Measurements from ENCODE around the gene LRP4. TPM values are rescaled to one million over a fixed set of nuclear protein-coding genes. Genes with fewer than 3 reads are reported as not detected.

The LRP4 gene
- total and polyA plus RNA-seq, 3 donors from 2014 or later = 4.9 to 8.1 (median 7.8) TPM

GRCh38 chr11:46868912-46869311, 49.4 kb downstream of the LRP4 start:
- 82 to 97% methylated on average over 6 of the region's 6 CpGs for WGBS, 2 donors
- Histone ChIP-seq H3K9me3 (no peaks in the 10 kb centered on the region), H3K4me3 (no peak overlapping the region), H3K4me1 (no peaks in the 10 kb centered on the region), H3K36me3 (ENCODE audit: low read depth, missing control alignments) (no peaks in the 10 kb centered on the region), H3K27me3 (no peaks in the 10 kb centered on the region), H3K27ac (no peak overlapping the region)
- intact Hi-C loops (cut with DNase I; ENCODE audit: low total_unique reads) = no loop called here
- TF ChIP-seq POLR2A (IDR thresholded peaks at IDR 0.05) = no peak
- no peak for TF ChIP-seq CTCF (IDR thresholded peaks at IDR 0.05)
- no peak for DNase-seq

- Histone ChIP-seq H3K4me1 (no peaks in the 10 kb centered on the region), H3K27me3 (no peaks in the 10 kb centered on the region), H3K27ac (no peak overlapping the region), H3K4me3 (no peak overlapping the region), H3K9me3 (no peaks in the 10 kb centered on the region), H3K36me3 (ENCODE audit: low read depth, missing control alignments) (no peaks in the 10 kb centered on the region)
- intact Hi-C loops (cut with DNase I; ENCODE audit: low total_unique reads) = no loop called here
- 26 to 51% methylated on average over 2 of the region's 2 CpGs for WGBS, 2 donors
- DNase-seq = peak; percentile 36
- TF ChIP-seq POLR2A (IDR thresholded peaks at IDR 0.05) = no peak
- no peak for TF ChIP-seq CTCF (IDR thresholded peaks at IDR 0.05)
Measured at GRCh38 chr11:46865340-46865739, 53.0 kb downstream of the LRP4 start.

- Histone ChIP-seq H3K9me3 (no peaks in the 10 kb centered on the region), H3K27ac (no peak overlapping the region), H3K4me3 (no peak overlapping the region), H3K4me1 (peaks cover 1% of the 10 kb centered on the region), H3K36me3 (ENCODE audit: low read depth, missing control alignments) (no peaks in the 10 kb centered on the region), H3K27me3 (no peaks in the 10 kb centered on the region)
- 56 to 57% methylated on average over 4 of the region's 4 CpGs for WGBS, 2 donors
- intact Hi-C loops (cut with DNase I; ENCODE audit: low total_unique reads) = no loop called here
- DNase-seq = no peak
- no peak for TF ChIP-seq CTCF (IDR thresholded peaks at IDR 0.05)
- no peak for TF ChIP-seq POLR2A (IDR thresholded peaks at IDR 0.05)
Measured at GRCh38 chr11:46860218-46860617, 58.1 kb downstream of the LRP4 start.

- no peak for TF ChIP-seq POLR2A (IDR thresholded peaks at IDR 0.05)
- no peak for TF ChIP-seq CTCF (IDR thresholded peaks at IDR 0.05)
- 80 to 89% methylated on average over 10 to 12 of the region's 12 CpGs for WGBS, 2 donors
- Histone ChIP-seq H3K4me3 (no peak overlapping the region), H3K9me3 (no peaks in the 10 kb centered on the region), H3K27me3 (no peaks in the 10 kb centered on the region), H3K4me1 (peaks cover 3% of the 10 kb centered on the region), H3K36me3 (ENCODE audit: low read depth, missing control alignments) (no peaks in the 10 kb centered on the region), H3K27ac (no peak overlapping the region)
- intact Hi-C loops (cut with DNase I; ENCODE audit: low total_unique reads) = no loop called here
- no peak for DNase-seq
Measured at GRCh38 chr11:46858920-46859546, 59.3 kb downstream of the LRP4 start.

- intact Hi-C loops (cut with DNase I; ENCODE audit: low total_unique reads) = no loop called here
- no peak for DNase-seq
- Histone ChIP-seq H3K9me3 (no peaks in the 10 kb centered on the region), H3K4me1 (peaks cover 3% of the 10 kb centered on the region), H3K27me3 (no peaks in the 10 kb centered on the region), H3K36me3 (ENCODE audit: low read depth, missing control alignments) (no peaks in the 10 kb centered on the region), H3K27ac (no peak overlapping the region), H3K4me3 (no peak overlapping the region)
- WGBS, 2 donors = 83 to 87% methylated on average over 4 of the region's 4 CpGs
- TF ChIP-seq CTCF (IDR thresholded peaks at IDR 0.05) (no peak), POLR2A (IDR thresholded peaks at IDR 0.05) (no peak)
Measured at GRCh38 chr11:46857666-46858065, 60.7 kb downstream of the LRP4 start.

Data from testis (tissue), 3 donors.